ENCODE results near the gene ECI2.

DNA sequence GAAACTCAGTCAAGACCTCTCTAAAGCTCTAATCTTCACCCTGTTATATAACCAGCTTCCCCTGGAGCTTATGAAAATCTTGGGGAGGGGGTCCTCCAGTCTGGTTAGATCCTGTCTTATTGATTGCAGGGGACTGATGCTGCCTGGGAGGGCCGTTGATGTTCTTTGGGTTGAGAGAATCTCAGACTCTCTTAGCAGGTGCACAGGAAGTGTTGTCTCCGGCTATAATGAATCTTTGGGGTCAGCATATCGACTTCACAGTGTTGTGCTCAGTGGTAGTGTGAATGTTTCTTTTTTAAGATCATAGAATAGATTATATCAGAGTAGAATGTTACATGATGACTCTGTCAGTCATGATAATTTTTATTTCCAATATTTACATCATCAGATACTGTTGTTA lies 2.8 kb upstream of the ECI2 start:
- no peak for TF ChIP-seq POLR2A (IDR thresholded peaks at IDR 0.05)
- no peak for TF ChIP-seq CTCF (IDR thresholded peaks at IDR 0.05)
- TF ChIP-seq EP300 (IDR thresholded peaks at IDR 0.05), result no peak

Measured in tibial nerve (tissue), 4 donors.